Keratinocyte (primary cell): ENCODE measurements around the gene UGCG.

Experiments
- EZH2 ChIP-seq: IDR thresholded peaks from one replicate; pipeline ENCODE4 v1.6.1; 2012; ENCODE audit warnings: inconsistent platforms, mild to moderate bottlenecking, low read length, moderate library complexity
- TF ChIP-seq, protein P1 (sequence below), 3 experiments: IDR thresholded peaks in 1 of 3; conservative IDR thresholded peaks in 1 of 3; optimal IDR thresholded peaks in 1 of 3; 2 replicates in 2 of 3; 3 replicates in 1 of 3; pipeline versions ENCODE3 to v1.5.1; 2011; ENCODE audit warnings: low read length in 3 of 3, mild to moderate bottlenecking in 3 of 3, moderate library complexity in 2 of 3, control low read depth in 1 of 3, inconsistent platforms in 1 of 3; ENCODE audit not compliant: insufficient read depth in 2 of 3; ENCODE audit errors: extremely low read depth in 1 of 3

DNA sequence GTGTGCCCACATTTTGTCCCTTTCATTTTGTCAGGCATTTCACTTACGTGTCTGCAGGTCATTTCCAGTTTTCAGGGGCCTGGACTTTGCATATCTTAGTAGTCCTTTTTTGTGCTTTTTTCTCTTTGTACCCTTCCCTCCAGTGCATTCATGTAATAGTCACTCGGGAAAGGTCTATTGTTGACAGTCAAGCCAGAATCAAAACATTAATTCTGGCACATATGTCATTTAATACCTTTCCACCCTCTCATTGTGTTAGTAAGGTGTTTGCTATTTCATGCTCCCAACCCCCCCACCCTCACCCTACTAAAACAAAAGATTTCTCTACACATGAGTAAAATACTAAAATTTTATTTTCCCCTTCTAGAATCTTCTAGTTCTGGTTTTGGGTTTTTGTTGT, 42.7 kb downstream of the UGCG start:
- TF ChIP-seq, protein P1, sequence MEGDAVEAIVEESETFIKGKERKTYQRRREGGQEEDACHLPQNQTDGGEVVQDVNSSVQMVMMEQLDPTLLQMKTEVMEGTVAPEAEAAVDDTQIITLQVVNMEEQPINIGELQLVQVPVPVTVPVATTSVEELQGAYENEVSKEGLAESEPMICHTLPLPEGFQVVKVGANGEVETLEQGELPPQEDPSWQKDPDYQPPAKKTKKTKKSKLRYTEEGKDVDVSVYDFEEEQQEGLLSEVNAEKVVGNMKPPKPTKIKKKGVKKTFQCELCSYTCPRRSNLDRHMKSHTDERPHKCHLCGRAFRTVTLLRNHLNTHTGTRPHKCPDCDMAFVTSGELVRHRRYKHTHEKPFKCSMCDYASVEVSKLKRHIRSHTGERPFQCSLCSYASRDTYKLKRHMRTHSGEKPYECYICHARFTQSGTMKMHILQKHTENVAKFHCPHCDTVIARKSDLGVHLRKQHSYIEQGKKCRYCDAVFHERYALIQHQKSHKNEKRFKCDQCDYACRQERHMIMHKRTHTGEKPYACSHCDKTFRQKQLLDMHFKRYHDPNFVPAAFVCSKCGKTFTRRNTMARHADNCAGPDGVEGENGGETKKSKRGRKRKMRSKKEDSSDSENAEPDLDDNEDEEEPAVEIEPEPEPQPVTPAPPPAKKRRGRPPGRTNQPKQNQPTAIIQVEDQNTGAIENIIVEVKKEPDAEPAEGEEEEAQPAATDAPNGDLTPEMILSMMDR (optimal IDR thresholded peaks at IDR 0.05 in 1 of 3, IDR thresholded peaks at IDR 0.05 in 1 of 3, conservative IDR thresholded peaks at IDR 0.05 in 1 of 3; ENCODE audit: extremely low read depth in 1 of 3, insufficient read depth in 2 of 3, low read length in 3 of 3), result no peak
- TF ChIP-seq EZH2, result no peak
